GM12891 (cell line): ENCODE measurements around the gene ST3GAL3.

ENCODE experiments used
- POLR2AphosphoS5 ChIP-seq: IDR thresholded peaks from 2 replicates; pipeline ENCODE4 v1.6.1; 2011; ENCODE audit warnings: low read depth, low read length, control low read depth
- TAF1 ChIP-seq: IDR thresholded peaks from 2 replicates; pipeline ENCODE4 v1.6.1; 2011; ENCODE audit warnings: low read depth, low read length, control low read depth

GRCh38 chr1:43868741-43869067 lies 161.4 kb downstream of the ST3GAL3 start:
- TF ChIP-seq POLR2AphosphoS5: no peak
- TF ChIP-seq TAF1: no peak
